Omental fat pad (tissue), 4 donors: ENCODE measurements around the gene SBK3. TPM values are rescaled to one million over a fixed set of nuclear protein-coding genes. Genes with fewer than 3 reads are reported as not detected.

Experiments used
- ATAC-seq: fragments of 150-250 bp; one replicate; pipeline ENCODE4 v1.9.1; 2016; ENCODE audit warnings: mild to moderate bottlenecking, moderate library complexity; ENCODE audit not compliant: low FRiP score
- DNase-seq: peaks from one replicate; pipeline ENCODE4 v3.0.0-alpha.2; 2019; ENCODE audit warnings: low spot score
- CTCF ChIP-seq, 3 donors: fragments of 450-650 bp; IDR thresholded peaks; one replicate each; pipeline ENCODE4 v1.5.1; 2016 to 2017; ENCODE audit warnings: antibody characterized with exemption in 3 of 3, mild to moderate bottlenecking in 3 of 3, moderate library complexity in 2 of 3
- total RNA-seq, 4 donors: library from RNA; depleted of rRNA; stranded (reverse); fragments of >200 nt; gene quantifications; one replicate each; pipeline ENCODE4 v1.1.0, GENCODE V29; 2016

SBK3 gene
- total RNA-seq, 4 donors from 2014 or later, result 0.36 to 1.5 (median 0.79) TPM; not detected in 1

GRCh38 chr19:55546011-55546410 lies 668 bp upstream of the SBK3 start:
- no peak for ATAC-seq
- TF ChIP-seq CTCF (IDR thresholded peaks at IDR 0.05), result no peak
- no peak for DNase-seq

- TF ChIP-seq CTCF (IDR thresholded peaks at IDR 0.05), result no peak
- ATAC-seq (no peak), DNase-seq (no peak)
Measured at GRCh38 chr19:55544776-55545439, 435 bp downstream of the SBK3 start.

GRCh38 chr19:55544014-55544413 lies 1.3 kb downstream of the SBK3 start:
- ATAC-seq, result no peak
- no peak for TF ChIP-seq CTCF (IDR thresholded peaks at IDR 0.05)
- no peak for DNase-seq

GRCh38 chr19:55543567-55543966 lies 1.8 kb downstream of the SBK3 start:
- ATAC-seq, result no peak
- no peak for DNase-seq
- TF ChIP-seq CTCF (IDR thresholded peaks at IDR 0.05), result no peak

- no peak for ATAC-seq
- no peak for TF ChIP-seq CTCF (IDR thresholded peaks at IDR 0.05)
Measured at GRCh38 chr19:55542292-55542855, 3.0 kb downstream of the SBK3 start.

GRCh38 chr19:55541091-55541490 lies 4.3 kb downstream of the SBK3 start:
- ATAC-seq, result no peak
- no peak for DNase-seq
- no peak for TF ChIP-seq CTCF (IDR thresholded peaks at IDR 0.05)

More at GRCh38 chr19:55542292-55542855, 3.0 kb downstream of the SBK3 start:
- DNase-seq, result no peak

- ATAC-seq (no peak), DNase-seq (no peak)
- TF ChIP-seq CTCF (IDR thresholded peaks at IDR 0.05), result no peak
Measured at GRCh38 chr19:55540619-55541018, 4.7 kb downstream of the SBK3 start.
